Hematopoietic multipotent progenitor cell (in vitro differentiated cells): ENCODE measurements around the gene ESR2. TPM values are rescaled to one million over a fixed set of nuclear protein-coding genes. Genes with fewer than 3 reads are reported as not detected.

Experiments
- DNase-seq, 3 donors: peaks; one replicate each; pipeline ENCODE4 v3.0.0-alpha.2; 2011 to 2015; ENCODE audit warnings: low read depth in 2 of 3, low spot score in 2 of 3
- total RNA-seq: library from RNA; depleted of rRNA; stranded (reverse); fragments of >200 nt; gene quantifications from one replicate; pipeline ENCODE4 v1.2.3, GENCODE V29; 2012

The ESR2 gene
- total RNA-seq, 1 donor: 2.2 TPM

GRCh38 chr14:64272019-64272418 lies 22.2 kb downstream of the ESR2 start:
- DNase-seq: no peak

GRCh38 chr14:64266239-64266638 lies 27.9 kb downstream of the ESR2 start:
- no peak for DNase-seq

GRCh38 chr14:64265222-64265621 lies 28.9 kb downstream of the ESR2 start:
- peak in 1 of 3 donors; percentile 13 for DNase-seq

GRCh38 chr14:64260418-64260817 lies 33.8 kb downstream of the ESR2 start:
- no peak for DNase-seq

GRCh38 chr14:64255756-64256155 lies 38.4 kb downstream of the ESR2 start:
- no peak for DNase-seq

- DNase-seq: no peak
These were observed 40.5 kb downstream of the ESR2 start for GRCh38 chr14:64253672-64254071.

- DNase-seq: no peak
These were observed 44.8 kb downstream of the ESR2 start for GRCh38 chr14:64249363-64249762.

- DNase-seq: no peak
These were observed 45.5 kb downstream of the ESR2 start for GRCh38 chr14:64248689-64249088.

GRCh38 chr14:64247195-64247594 lies 47.0 kb downstream of the ESR2 start:
- DNase-seq: no peak

GRCh38 chr14:64246688-64247087 lies 47.5 kb downstream of the ESR2 start:
- DNase-seq: no peak

- no peak for DNase-seq
These were observed 48.7 kb downstream of the ESR2 start for GRCh38 chr14:64245491-64245890.

GRCh38 chr14:64244279-64244678 lies 49.9 kb downstream of the ESR2 start:
- DNase-seq: no peak

GRCh38 chr14:64238631-64239030 lies 55.5 kb downstream of the ESR2 start:
- peak in 1 of 3 donors; percentile 66 for DNase-seq

GRCh38 chr14:64238049-64238448 lies 56.1 kb downstream of the ESR2 start:
- no peak for DNase-seq

GRCh38 chr14:64235652-64236640 lies 58.2 kb downstream of the ESR2 start:
- DNase-seq: peak in 1 of 3 donors; percentile 40

GRCh38 chr14:64234877-64235651 lies 59.1 kb downstream of the ESR2 start:
- no peak for DNase-seq

- DNase-seq: no peak
These were observed 60.5 kb downstream of the ESR2 start for GRCh38 chr14:64233531-64234190.

- DNase-seq: no peak
These were observed 61.2 kb downstream of the ESR2 start for GRCh38 chr14:64232944-64233343.

GRCh38 chr14:64232095-64232838 lies 61.9 kb downstream of the ESR2 start:
- DNase-seq: no peak

- DNase-seq: no peak
These were observed 64.7 kb downstream of the ESR2 start for GRCh38 chr14:64229489-64229888.
